Smooth muscle cell of the brain vasculature (primary cell): Measurements from ENCODE around the gene SCNM1.

Experiments
- DNase-seq: peaks from one replicate; pipeline ENCODE4 v3.0.0-alpha.2; 2012; ENCODE audit warnings: low read depth, low spot score

Gene SCNM1

GRCh38 chr1:151165738-151166504 is at the start of gene SCNM1, which contains the start of gene LYSMD1:
Gene SCNM1, plus strand, starts transcription at chr1:151166144. Its CDS starts 9 bp downstream, at chr1:151166153.
Gene LYSMD1, minus strand, starts transcription at chr1:151165902. Its CDS starts 644 bp downstream, at chr1:151165258.
- DNase-seq: peak; percentile 96

GRCh38 chr1:151124763-151125403 is 41.1 kb upstream of the SCNM1 start:
- DNase-seq: no peak

- DNase-seq: no peak
These were observed 37.1 kb upstream of the SCNM1 start for GRCh38 chr1:151128800-151129199.

- DNase-seq: peak; percentile 56
These were observed 34.9 kb upstream of the SCNM1 start for GRCh38 chr1:151130987-151131586.

- DNase-seq: no peak
These were observed 34.1 kb upstream of the SCNM1 start for GRCh38 chr1:151131701-151132334.

- DNase-seq: no peak
These were observed 33.5 kb upstream of the SCNM1 start for GRCh38 chr1:151132335-151133017.

GRCh38 chr1:151133018-151133806 is 32.7 kb upstream of the SCNM1 start:
- DNase-seq: no peak

GRCh38 chr1:151134396-151134795 is 31.5 kb upstream of the SCNM1 start:
- DNase-seq: no peak

- DNase-seq: no peak
These were observed 31.0 kb upstream of the SCNM1 start for GRCh38 chr1:151134991-151135390.

GRCh38 chr1:151135433-151136385 is 30.2 kb upstream of the SCNM1 start:
- no peak for DNase-seq

- no peak for DNase-seq
These were observed 28.2 kb upstream of the SCNM1 start for GRCh38 chr1:151137789-151138188.

GRCh38 chr1:151142411-151143056 is 23.4 kb upstream of the SCNM1 start:
- no peak for DNase-seq

- DNase-seq: no peak
These were observed 22.9 kb upstream of the SCNM1 start for GRCh38 chr1:151143057-151143435.

GRCh38 chr1:151143986-151144385 is 22.0 kb upstream of the SCNM1 start:
- no peak for DNase-seq

- DNase-seq: no peak
These were observed 21.3 kb upstream of the SCNM1 start for GRCh38 chr1:151144474-151145303.

GRCh38 chr1:151145304-151146071 is 20.5 kb upstream of the SCNM1 start:
- no peak for DNase-seq

- no peak for DNase-seq
These were observed 19.9 kb upstream of the SCNM1 start for GRCh38 chr1:151146072-151146411.
